H1 (cell line): Measurements from ENCODE around the gene GRIK4. TPM values are rescaled to one million over a fixed set of nuclear protein-coding genes. Genes with fewer than 3 reads are reported as not detected.

ENCODE experiments used
- CREB1 ChIP-seq: IDR thresholded peaks from 2 replicates; pipeline ENCODE4 v1.6.1; 2012; ENCODE audit warnings: inconsistent platforms
- POU5F1 ChIP-seq: IDR thresholded peaks from 2 replicates; pipeline ENCODE4 v1.6.1; 2011; ENCODE audit warnings: low read depth, mild to moderate bottlenecking, low read length, moderate library complexity
- SIN3A ChIP-seq, 2 experiments: IDR thresholded peaks in 1 of 2; conservative IDR thresholded peaks in 1 of 2; 2 replicates each; pipeline ENCODE4 v1.6.1; 2011 to 2012; ENCODE audit warnings: low read length in 2 of 2, improper control_type of control experiment in 1 of 2, low read depth in 1 of 2, mild to moderate bottlenecking in 1 of 2
- polyA plus RNA-seq, 7 experiments: library from polyadenylated mRNA; depleted of rRNA in 3 of 7; stranded (reverse) in 5 of 7; unstranded in 2 of 7; fragments of >200 nt in 5 of 7; fragments of 200-250 nt in 2 of 7; gene quantifications; 1 replicate in 5 of 7; 2 replicates in 1 of 7; 4 replicates in 1 of 7; pipeline versions ENCODE4 v1.2.1 to v1.2.3, GENCODE V29; 2011 to 2013; ENCODE audit warnings: missing spikeins in 2 of 7, mixed read lengths in 2 of 7
- total RNA-seq: library from RNA; stranded (reverse); fragmentation: NEBNext Ultra II Directional; extraction: Animal tissue kit (Norgen Biotek cat#: 25700); gene quantifications from 2 replicates; pipeline ENCODE4 v1.2.1, GENCODE V29; 2021

The GRIK4 gene
- total and polyA plus RNA-seq, 2 of the 8 experiments (the other 6 are each of a cell fraction or from before 2014, with no cell fraction given) = 1.2 to 2.9 TPM

GRCh38 chr11:120577624-120578363 lies 66.2 kb downstream of the GRIK4 start (continued):
- no peak for TF ChIP-seq POU5F1
- TF ChIP-seq CREB1 = no peak
- TF ChIP-seq SIN3A (conservative IDR thresholded peaks at IDR 0.05 in 1 of 2, IDR thresholded peaks at IDR 0.05 in 1 of 2; ENCODE audit: low read depth in 1 of 2, low read length in 2 of 2) = no peak
